Measurements from ENCODE around the gene ARFRP1. TPM values are rescaled to one million over a fixed set of nuclear protein-coding genes. Genes with fewer than 3 reads are reported as not detected.

Gene ARFRP1
- total RNA-seq, 4 donors from 2014 or later, result 43.6 to 52.1 (median 46.7) TPM

GRCh38 chr20:63714858-63715257 lies 7.1 kb upstream of the ARFRP1 start:
- H3K4me3 ChIP-seq (replicated peaks in 1 of 3), result no peak overlapping the region
- no peaks in the 10 kb centered on the region for H3K4me1 ChIP-seq
- no peak for TF ChIP-seq CTCF (IDR thresholded peaks at IDR 0.05)
- TF ChIP-seq POLR2A (IDR thresholded peaks at IDR 0.05), result no peak
- 98% methylated on average over 5 of the region's 5 CpGs for WGBS, 2 donors
- H3K36me3 ChIP-seq, result peaks cover 16 to 19% of the 10 kb centered on the region in 2 donors
- H3K27ac ChIP-seq, result no peak overlapping the region
- no peaks in the 10 kb centered on the region for H3K9me3 ChIP-seq
- no peak for DNase-seq
- intact Hi-C loops (cut with DNase I), result no loop called here
- H3K27me3 ChIP-seq, result no peaks in the 10 kb centered on the region

- Histone ChIP-seq H3K27me3 (no peaks in the 10 kb centered on the region), H3K36me3 (peaks cover 8 to 21% of the 10 kb centered on the region in 2 donors), H3K27ac (no peak overlapping the region), H3K9me3 (no peaks in the 10 kb centered on the region), H3K4me3 (replicated peaks in 1 of 3) (no peak overlapping the region), H3K4me1 (peaks cover 7 to 11% of the 10 kb centered on the region in 2 donors)
- DNase-seq, result no peak
- TF ChIP-seq CTCF (IDR thresholded peaks at IDR 0.05), result no peak
- TF ChIP-seq POLR2A (IDR thresholded peaks at IDR 0.05), result no peak
- intact Hi-C loops (cut with DNase I), result no loop called here
- 100% methylated on average over 1 of the region's 1 CpG for WGBS, 2 donors
Measured at GRCh38 chr20:63712191-63712590, 4.4 kb upstream of the ARFRP1 start.

- Histone ChIP-seq H3K36me3 (peaks cover 8 to 21% of the 10 kb centered on the region in 2 donors), H3K4me1 (peaks cover 18 to 20% of the 10 kb centered on the region in 2 donors), H3K27ac (no peak overlapping the region), H3K4me3 (replicated peaks in 1 of 3) (no peak overlapping the region), H3K9me3 (no peaks in the 10 kb centered on the region), H3K27me3 (no peaks in the 10 kb centered on the region)
- TF ChIP-seq POLR2A (IDR thresholded peaks at IDR 0.05), result no peak
- no peak for TF ChIP-seq CTCF (IDR thresholded peaks at IDR 0.05)
- no peak for DNase-seq
- WGBS, 2 donors, result 87 to 90% methylated on average over 12 of the region's 12 CpGs
- intact Hi-C loops (cut with DNase I), result no loop called here
Measured at GRCh38 chr20:63711085-63711645, 3.4 kb upstream of the ARFRP1 start.

GRCh38 chr20:63709149-63709527 lies 1.4 kb upstream of the ARFRP1 start:
- peaks cover 18 to 20% of the 10 kb centered on the region in 2 donors for H3K4me1 ChIP-seq
- no peak overlapping the region for H3K27ac ChIP-seq
- no peak for DNase-seq
- WGBS, 2 donors, result 93% methylated on average over 17 of the region's 17 CpGs
- TF ChIP-seq CTCF (IDR thresholded peaks at IDR 0.05) (no peak), POLR2A (IDR thresholded peaks at IDR 0.05) (no peak)
- intact Hi-C loops (cut with DNase I), result no loop called here
- no peak overlapping the region for H3K4me3 ChIP-seq (replicated peaks in 1 of 3)
- H3K36me3 ChIP-seq, result peaks cover 8 to 30% of the 10 kb centered on the region in 2 donors
- H3K27me3 ChIP-seq, result no peaks in the 10 kb centered on the region
- no peaks in the 10 kb centered on the region for H3K9me3 ChIP-seq

GRCh38 chr20:63708301-63709148 lies 749 bp upstream of the ARFRP1 start:
- intact Hi-C loops (cut with DNase I), result no loop called here
- H3K4me3 ChIP-seq (replicated peaks in 1 of 3), result peak overlapping the region; percentile 80 to 93 (median 88)
- WGBS, 2 donors, result 35 to 36% methylated on average over 35 to 42 of the region's 67 CpGs
- TF ChIP-seq CTCF (IDR thresholded peaks at IDR 0.05) (no peak), POLR2A (IDR thresholded peaks at IDR 0.05) (no peak)
- no peaks in the 10 kb centered on the region for H3K27me3 ChIP-seq
- peak overlapping the region in 2 of 3 donors; percentile 15 to 80 for H3K27ac ChIP-seq
- peaks cover 18 to 20% of the 10 kb centered on the region in 2 donors for H3K4me1 ChIP-seq
- peaks cover 8 to 28% of the 10 kb centered on the region in 2 donors for H3K36me3 ChIP-seq
- DNase-seq, result no peak
- H3K9me3 ChIP-seq, result no peaks in the 10 kb centered on the region
